KBM-7 (cell line): ENCODE results near the gene DNAJB1.

Experiments
- DNase-seq: peaks from one replicate; pipeline ENCODE4 v3.0.0-alpha.2; 2015
- in situ Hi-C: fragments of 300-500 bp; cut with MboI; formaldehyde crosslinking; loops from 2 replicates; pipeline ENCODE4 v1.14.3; 2020; ENCODE audit warnings: low sequenced_read_pairs, low pct_unique_long_range_greater_than_20kb, mixed read lengths

DNAJB1 gene

GRCh38 chr19:14528419-14529253 lies 10.4 kb upstream of the DNAJB1 start:
- no peak for DNase-seq
- in situ Hi-C loops, result no loop called here

- in situ Hi-C loops, result no loop called here
- DNase-seq, result no peak
These were observed 8.2 kb upstream of the DNAJB1 start for GRCh38 chr19:14526423-14526822.

DNA sequence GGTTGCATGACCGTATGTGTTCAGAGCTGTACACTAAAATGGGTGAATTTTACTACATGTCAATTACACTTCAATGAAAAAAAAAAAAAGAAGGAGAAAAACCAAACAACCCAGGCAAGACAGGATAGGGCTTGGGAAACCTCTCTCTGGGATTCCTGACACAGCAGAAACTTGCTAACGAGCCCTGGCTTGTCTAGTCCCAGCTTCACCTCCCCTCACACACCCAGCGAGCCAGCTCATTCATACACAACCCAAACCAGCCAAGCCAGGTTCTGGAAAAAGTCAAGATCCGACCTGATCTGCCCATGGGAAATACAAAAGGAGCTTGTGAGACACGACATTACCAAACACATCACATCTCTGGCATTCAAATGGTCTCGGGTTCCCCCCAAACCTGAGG lies 7.5 kb upstream of the DNAJB1 start:
- in situ Hi-C loops, result no loop called here

DNA sequence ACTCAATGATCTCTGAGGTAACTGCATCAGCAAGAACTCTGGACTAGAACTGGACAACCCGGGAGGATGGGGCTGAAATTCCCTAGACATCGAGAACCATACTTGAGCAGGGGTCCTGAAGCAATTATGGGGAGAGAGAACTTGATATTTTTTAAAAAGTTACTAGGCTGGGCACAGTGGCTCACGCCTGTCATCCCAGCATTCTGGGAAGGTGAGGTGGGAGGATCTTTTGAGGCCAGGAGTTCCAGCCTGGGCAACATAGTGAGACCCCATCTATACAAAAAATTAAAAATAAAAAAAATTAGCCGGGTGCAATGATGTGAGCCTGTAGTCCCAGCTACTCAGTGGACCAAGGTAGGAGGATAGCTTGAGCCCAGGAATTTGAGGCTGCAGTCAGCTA lies 2.3 kb upstream of the DNAJB1 start:
- in situ Hi-C loops, result no loop called here
- DNase-seq, result no peak

More for the DNA sequence above, 7.5 kb upstream of the DNAJB1 start:
- no peak for DNase-seq

DNA sequence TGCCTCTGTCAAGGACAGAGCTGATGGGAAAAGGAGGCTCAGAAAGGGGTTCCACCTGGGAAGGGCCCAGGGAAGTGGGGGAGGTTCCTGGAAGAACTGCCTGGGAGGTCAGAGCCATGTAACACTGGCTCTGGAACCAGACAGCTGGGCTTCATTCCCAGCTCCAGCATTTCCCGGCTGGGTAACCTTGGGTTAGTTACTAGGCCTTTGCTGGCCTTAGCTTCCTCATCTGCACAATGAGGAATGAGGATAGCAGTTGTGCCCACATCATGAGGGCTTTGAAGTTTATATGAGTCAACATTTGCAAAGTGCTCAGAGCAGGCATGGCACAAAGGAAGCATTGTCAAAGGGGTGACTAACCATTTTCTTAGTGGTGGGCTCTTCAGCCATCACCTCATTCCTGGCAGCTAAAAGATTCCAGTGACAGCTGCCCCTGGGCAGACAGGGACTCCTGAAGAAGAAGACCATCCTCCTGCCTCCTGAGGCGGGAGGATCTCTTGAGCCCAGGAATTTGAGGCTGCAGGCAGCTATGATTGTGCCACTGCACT lies 1.7 kb upstream of the DNAJB1 start:
- in situ Hi-C loops, result no loop called here
- DNase-seq, result no peak

- in situ Hi-C loops, result no loop called here
These were observed 1.2 kb upstream of the DNAJB1 start for GRCh38 chr19:14519245-14519859.

DNA sequence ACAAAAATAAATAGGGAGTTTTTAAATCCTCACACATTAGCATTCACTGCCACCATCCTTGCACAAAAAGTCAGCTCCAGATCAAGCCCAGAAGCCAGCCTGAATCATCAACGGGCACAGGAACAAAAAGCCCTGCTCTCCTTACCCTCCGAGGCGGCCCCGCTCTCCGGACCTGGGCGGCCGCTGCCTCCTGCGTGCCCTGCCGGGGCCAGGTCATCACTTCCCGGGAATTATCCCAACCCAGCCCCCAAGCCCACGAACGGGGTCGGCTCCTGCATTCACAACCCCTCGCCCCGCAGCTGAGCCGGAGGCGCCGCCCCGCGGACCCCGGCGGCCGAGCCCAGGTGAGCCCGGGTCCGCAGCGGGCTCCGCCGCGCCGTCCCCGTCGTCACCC lies 754 bp downstream of the DNAJB1 start:
- in situ Hi-C loops, result no loop called here
- no peak for DNase-seq

More at GRCh38 chr19:14519245-14519859, 1.2 kb upstream of the DNAJB1 start:
- no peak for DNase-seq

GRCh38 chr19:14516746-14517438 lies 1.3 kb downstream of the DNAJB1 start:
- in situ Hi-C loops, result no loop called here
- DNase-seq, result no peak

GRCh38 chr19:14516048-14516534 lies 2.1 kb downstream of the DNAJB1 start:
- in situ Hi-C loops, result no loop called here
- DNase-seq, result no peak

DNA sequence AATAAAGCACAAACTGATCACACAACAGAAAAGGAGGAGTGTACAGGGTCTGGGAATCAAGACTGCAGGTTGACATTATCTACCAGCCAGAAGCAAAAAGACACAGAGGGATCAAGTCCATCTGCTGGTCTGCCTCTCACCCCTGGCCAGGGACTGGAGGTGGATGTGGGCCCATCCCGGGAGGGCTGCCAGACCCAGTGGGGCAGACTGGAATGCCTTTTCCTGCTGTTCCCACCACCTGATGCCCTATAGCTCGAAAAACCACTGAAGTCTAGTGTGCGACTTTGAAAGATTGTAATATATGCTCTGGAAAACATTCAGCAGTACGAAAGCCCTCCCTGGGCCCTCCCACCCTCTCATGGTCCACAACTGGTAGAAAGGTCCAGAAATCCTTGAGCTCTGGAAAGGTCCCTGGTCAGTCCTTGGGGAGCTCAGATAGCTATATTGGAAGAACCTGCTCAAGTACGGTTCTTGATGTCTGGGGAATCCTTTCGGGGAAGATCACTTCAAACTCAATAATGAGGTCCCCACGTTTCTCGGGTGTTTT lies 2.6 kb downstream of the DNAJB1 start:
- no peak for DNase-seq
- in situ Hi-C loops, result no loop called here

DNA sequence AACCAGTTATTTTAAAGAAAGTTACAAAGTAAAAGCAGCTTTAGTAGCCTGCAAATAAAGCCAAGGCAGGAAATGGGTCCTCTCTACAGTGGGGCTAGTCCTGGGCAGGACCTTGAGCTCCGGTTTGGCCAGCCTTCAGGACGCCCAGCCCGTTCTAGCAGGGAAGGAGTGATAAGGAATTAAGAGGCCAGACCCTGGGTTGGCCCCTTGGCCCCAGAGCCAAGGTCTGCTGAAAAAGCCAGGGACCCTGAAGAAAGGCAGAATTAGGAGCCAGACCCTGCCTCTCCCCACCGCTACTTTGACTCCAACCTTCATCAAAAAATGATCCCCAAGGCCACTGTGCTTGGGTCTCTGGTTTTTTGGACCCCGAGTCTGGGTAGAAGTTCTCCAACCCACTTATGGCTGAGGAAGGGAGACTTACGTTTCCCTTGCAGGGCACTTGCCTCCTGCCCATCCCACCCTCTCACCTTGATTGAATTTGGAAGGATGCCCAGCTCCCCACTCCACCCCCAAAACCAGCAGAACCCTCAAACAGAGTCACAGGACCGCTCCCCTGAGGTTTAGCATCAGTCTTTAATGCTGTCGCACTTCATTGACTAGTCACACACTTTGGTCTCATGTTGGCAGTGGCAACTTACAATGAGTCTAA lies 3.9 kb downstream of the DNAJB1 start:
- in situ Hi-C loops, result no loop called here
- no peak for DNase-seq

GRCh38 chr19:14512406-14512961 lies 5.7 kb downstream of the DNAJB1 start:
- in situ Hi-C loops, result no loop called here
- DNase-seq, result no peak

DNA sequence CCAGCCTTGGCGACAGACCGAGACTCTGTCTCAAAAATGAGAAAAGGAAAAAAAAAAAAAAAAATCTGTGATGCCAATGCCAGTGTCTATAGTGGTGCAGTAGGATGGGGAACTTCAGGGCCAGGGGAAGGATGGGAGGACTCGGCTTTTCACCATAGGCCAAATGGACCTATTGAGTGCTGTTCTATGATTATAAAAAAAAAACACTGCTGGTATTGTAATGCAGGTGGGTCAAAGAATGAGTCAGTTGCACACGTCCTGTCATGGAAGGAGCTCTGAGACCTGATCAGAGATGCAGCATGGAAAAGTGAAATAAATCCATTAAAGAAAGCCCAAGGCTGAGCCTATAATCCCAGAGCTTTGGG lies 7.0 kb downstream of the DNAJB1 start:
- in situ Hi-C loops, result no loop called here
- no peak for DNase-seq

DNA sequence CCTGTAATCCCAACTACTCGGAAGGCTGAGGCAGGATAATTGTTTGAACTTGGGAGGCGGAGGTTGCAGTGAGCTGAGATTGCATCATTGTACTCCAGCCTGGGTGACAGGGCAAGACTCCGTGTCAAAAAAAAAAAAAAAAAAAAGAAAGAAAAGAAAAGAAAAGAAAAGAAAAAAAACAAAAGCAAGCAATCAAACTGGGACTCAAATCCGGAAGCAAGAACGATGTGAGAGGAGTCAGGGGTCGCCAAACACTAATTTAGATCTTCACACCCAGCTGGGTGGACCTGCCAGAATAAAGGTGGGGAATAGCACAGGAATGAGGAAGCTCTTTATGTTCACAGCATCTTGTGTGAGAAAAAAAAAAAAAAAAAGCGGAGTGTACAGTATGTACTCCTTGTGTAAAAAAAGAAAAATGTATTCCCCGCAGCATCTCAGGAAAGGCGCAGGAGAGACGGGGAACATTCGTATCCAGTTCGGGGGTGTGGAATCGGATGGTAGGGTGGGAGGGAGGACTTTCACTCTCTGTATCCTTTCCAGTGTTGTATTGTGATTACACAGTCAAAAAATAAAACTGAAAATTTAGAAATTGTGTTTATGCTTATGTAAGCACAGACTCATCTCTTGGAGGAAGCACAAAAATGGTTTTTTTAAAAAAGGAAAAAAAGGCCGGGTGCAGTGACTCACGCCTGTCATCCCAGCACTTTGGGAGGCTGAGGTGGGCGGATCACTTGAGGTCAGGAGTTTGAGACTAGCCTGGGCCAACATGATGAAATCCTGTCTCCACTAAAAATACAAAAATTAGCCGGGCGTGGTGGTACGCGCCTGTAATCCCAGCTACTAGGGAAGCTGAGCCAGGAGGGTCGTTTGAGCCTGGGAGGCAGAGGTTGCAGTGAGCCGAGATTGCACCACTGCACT lies 7.6 kb downstream of the DNAJB1 start:
- in situ Hi-C loops, result no loop called here
- DNase-seq, result peak; percentile 59

DNA sequence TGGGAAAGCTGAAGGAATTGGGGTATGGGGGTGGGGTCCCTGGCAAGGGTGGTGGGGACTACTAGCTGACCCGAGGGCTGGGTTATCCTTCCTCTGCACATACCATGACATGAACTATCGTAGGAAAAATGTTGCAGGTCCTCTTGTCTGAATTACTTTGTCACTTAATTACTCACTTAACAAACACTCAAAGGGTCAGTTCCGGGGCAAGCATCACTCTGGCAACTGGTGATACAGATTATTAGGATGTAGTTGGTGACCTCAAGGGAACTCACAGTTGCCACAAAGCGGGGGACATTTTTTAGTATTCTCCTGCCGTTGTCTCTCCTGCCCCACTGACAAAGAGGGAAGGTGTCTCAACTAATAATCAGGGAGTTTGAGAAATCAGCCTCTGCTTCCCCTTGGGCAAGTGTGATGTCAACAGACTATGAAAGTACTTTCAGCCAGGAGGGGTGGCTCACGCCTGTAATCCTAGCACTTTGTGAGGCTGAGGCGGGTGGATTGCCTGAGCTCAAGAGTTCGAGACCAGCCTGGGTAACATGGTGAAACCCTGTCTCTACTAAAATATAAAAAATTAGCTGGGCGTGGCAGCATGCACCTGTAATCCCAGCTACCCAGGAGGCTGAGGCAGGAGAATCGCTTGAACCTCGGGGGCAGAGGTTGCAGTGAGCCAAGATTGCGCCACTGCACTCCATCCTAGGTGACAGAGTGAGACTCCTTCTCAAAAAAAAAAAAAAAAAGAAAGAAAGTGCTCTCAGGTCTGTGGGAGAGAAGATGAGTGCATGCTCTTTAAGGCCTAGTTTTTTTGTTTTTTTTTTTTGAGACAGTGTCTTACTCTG lies 10.3 kb downstream of the DNAJB1 start:
- in situ Hi-C loops, result no loop called here
- no peak for DNase-seq

DNA sequence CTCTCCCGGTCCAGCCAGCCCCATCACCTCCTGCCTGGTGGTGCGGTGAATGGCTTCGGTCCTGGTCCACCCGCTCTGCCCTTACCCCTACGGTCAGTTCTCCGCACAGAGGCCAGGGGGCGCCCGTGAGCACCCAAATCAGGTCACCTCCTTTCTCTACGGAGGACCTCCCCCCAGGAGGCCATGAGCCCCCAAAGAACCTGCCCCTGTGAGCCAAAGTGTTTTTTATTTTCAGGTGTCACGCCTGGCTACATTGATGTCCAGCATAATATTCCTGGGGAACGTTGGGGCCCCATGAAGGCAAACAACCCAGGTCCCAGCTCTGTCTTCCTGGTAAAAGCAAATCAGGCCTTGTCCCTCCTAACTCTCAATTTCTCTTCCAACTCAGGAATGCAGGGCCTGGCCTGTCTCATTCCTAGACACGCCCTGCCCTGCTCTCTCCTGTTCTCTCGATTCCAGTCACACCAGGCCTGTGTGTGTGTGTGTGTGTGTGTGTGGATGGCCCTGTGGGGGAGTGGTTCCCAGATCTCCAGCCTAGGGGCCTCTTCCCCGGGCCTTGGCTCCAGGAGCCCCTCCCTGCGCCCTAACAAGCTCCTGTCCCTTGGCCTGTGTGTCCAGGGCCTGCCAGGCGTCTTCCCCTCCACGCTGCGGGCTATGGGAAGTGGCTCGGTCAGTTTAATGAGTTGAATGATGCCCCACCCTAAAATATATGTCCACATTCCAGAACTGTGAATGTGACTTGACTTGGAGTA lies 12.5 kb downstream of the DNAJB1 start:
- DNase-seq, result peak; percentile 71
- in situ Hi-C loops, result no loop called here
